NCI-H1694 treated with DMSO at 0.1 percent for 48 hours (cell line): ENCODE data around the gene EXD2.
A peak's percentile ranks its signal among the peaks of the same experiment; 100 is the strongest.
"Not testable (repeated sequence)": the region's sequence is repeated elsewhere in the genome, so short reads cannot be mapped to it uniquely, and the experiment has no call there.

Experiments used
- DNase-seq: peaks from one replicate; lab custom pipeline; 2025; lab: John Stamatoyannopoulos, UW

Gene EXD2

DNA sequence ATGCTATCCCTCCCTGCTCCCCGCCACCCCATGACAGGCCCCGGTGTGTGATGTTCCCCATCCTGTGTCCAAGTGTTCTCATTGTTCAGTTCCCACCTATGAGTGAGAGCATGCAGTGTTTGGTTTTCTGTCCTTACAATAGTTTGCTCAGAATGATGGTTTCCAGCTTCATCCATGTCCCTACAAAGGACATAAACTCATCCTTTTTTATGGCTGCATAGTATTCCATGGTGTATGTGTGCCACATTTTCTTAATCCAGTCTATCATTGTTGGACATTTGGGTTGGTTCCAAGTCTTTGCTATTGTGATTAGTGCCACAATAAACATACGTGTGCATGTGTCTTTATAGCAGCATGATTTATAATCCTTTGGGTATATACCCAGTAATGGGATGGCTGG is 86.1 kb downstream of the EXD2 start:
- not testable (repeated sequence) for DNase-seq

DNA sequence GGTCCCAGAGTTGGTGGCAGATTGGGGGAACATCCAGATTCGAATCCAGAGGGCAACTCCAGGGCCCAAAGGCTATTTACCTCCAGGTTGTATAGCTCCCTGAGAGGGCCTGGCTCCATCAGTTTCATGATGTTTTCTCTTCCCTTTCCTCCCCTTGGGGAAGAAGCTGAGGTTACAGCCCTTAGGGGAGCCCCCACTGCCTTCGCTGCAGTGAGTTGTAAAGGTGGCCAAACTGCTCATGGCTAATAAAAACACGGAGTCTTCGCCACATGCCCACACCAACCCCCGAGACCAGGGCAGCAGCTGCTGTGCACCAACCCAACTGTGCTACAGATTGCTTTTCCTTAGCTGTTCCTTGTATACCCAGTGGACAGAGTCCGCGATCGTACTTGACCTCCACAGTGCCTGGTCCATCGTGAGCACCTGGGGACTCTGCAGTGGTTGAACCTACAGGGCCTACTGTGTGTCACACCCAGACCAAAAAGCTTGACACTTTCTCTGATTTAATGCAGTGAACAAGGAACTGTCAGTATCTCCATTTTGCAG is 89.5 kb downstream of the EXD2 start:
- no peak for DNase-seq

DNA sequence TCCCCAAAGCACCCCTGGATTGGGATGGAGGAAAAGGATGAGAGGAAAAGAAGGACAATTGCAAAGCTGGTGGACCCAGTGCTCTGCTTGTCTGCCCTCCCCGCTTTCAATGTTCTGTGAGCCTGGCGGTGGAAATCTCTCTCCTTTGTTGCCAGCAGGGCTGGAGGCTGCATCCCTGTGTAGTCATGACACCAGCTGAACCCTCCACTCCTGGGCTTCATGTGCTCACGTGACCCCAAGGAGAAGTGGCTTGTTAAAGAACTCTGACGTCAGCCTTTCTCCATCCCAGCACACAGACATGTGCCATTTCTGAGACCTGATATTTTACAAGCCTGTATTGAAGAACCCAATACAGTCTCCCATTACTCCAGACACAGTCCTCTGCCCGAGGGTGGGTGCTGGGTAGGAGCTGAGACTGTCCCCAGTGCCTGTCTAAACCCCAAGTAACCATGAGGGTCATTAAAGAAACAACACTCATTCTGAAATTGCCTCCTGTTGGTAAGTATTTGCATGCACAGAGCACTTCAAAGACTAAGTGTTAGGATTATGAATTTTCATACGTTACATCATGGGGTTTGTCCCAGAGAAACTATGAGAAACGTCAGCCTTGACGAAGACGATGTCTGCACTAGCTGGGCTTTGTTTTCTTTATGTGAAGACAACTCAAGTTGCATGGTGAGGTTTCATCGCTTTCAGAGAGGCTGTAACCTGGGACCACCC is 90.3 kb downstream of the EXD2 start:
- no peak for DNase-seq

DNA sequence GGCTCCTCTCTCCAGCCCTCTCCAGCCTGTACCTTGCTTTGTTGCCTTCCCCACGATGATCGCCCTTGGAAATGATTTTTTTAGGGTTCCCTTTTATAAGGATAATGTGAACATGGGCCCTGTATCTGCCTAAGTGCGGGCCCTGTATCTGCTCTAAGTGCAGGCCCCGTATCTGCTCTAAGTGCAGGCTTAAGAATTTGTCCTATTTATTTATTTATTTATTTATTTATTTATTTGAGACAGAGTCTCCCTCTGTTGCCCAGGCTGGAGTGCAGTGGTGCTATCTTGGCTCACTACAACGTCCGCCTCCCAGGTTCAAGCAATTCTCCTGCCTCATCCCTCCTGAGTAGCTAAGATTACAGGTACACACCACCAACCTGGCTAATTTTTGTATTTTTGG is 91.2 kb downstream of the EXD2 start:
- no peak for DNase-seq

- DNase-seq = no peak
Measured at GRCh38 chr14:69284170-69284569, 92.9 kb downstream of the EXD2 start.

- no peak for DNase-seq
Measured at GRCh38 chr14:69285661-69286255, 94.5 kb downstream of the EXD2 start.

- DNase-seq = peak; percentile 52
Measured at GRCh38 chr14:69287098-69288010, 96.1 kb downstream of the EXD2 start.

GRCh38 chr14:69288011-69288771 is 96.9 kb downstream of the EXD2 start:
- no peak for DNase-seq

GRCh38 chr14:69288956-69289705 is 97.8 kb downstream of the EXD2 start:
- DNase-seq = no peak

DNA sequence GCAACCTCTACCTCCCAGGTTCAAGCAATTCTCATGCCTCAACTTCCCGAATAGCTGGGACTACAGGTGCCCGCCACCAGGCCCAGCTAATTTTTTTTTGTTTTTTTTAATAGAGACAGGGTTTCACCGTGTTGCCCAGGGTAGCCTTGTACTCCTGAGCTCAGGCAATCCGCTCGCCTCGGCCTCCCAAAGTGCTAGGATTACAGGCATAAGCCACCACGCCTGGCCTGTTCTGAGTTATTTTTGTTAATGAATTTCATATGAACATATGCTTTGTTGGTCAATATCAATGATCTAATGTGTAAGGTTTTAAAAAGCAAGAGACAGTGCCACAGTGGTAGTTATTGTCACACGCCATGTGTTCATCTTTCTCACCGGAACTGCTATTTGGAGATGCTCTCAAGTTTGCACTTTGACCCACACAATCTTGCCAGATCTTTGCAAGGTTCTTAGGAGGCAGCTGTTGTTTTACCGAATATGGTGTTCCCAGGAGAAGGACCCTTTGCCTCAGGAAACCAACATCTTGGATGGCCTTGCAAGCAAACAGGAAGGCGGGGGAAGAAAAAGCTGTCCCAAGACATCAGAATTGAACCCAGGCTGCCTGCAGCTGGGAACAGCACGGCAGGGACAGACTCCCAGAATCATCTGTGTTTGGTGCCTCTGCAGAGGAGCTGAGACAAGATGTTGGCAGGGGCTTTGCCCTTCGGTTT is 98.7 kb downstream of the EXD2 start:
- no peak for DNase-seq

GRCh38 chr14:69290881-69291280 is 99.6 kb downstream of the EXD2 start:
- DNase-seq = not testable (repeated sequence)

DNA sequence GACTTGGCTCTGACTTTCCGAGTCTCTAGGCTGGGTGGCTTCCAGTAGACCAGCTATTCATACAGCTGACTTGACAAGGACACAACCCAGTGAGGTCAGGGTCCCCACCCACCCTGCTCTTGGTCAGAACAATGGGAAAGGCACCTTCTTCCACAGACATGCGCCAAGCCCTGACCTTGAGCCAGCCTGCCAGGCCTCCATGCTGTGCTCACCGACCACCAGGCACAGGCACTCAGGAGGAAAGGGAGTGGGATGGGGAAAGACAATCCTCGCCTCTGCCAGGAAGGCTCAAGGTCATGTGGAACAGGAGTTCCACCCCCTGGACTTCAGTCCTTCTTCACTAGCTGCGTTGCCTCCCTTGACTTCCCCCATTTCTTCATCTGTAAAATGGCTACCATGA is 100.1 kb downstream of the EXD2 start:
- DNase-seq = no peak

- no peak for DNase-seq
Measured at GRCh38 chr14:69291891-69292561, 100.7 kb downstream of the EXD2 start.
